HG02884 (cell line): ENCODE results near the gene CRLF2.
"Not testable (repeated sequence)": the region's sequence is repeated elsewhere in the genome, so short reads cannot be mapped to it uniquely, and the experiment has no call there.

ENCODE experiments used
- ATAC-seq: cut with Tn5 transposase; IDR thresholded peaks from one replicate; pipeline ENCODE4 v1.9.1; 2021; ENCODE audit warnings: mild to moderate bottlenecking, moderate library complexity; ENCODE audit not compliant: unreplicated experiment

Gene CRLF2, protein sequence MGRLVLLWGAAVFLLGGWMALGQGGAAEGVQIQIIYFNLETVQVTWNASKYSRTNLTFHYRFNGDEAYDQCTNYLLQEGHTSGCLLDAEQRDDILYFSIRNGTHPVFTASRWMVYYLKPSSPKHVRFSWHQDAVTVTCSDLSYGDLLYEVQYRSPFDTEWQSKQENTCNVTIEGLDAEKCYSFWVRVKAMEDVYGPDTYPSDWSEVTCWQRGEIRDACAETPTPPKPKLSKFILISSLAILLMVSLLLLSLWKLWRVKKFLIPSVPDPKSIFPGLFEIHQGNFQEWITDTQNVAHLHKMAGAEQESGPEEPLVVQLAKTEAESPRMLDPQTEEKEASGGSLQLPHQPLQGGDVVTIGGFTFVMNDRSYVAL

DNA sequence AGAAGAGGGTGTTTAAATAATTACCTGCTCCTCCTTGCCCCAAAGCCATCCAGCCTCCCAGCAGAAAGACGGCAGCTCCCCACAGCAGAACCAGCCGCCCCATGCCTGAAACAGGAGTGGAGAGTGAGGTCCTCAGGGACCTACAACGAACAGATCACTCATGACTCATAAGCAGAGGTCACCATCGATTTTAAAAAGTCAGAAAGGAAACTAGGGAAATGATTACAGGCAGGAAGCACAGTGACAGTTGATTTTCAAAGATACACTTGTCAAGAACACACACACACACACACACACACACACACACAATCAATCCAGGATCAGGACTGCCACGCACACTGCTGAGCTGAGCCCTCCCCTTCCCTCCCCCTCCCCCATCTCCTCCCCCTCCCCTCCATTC, at the start of gene CRLF2:
TSS of gene CRLF2 (minus strand) at position 118 of the 400 bp plus-strand sequence. CDS start at position 103, 15 bp downstream.
- peak; percentile 66 for ATAC-seq

DNA sequence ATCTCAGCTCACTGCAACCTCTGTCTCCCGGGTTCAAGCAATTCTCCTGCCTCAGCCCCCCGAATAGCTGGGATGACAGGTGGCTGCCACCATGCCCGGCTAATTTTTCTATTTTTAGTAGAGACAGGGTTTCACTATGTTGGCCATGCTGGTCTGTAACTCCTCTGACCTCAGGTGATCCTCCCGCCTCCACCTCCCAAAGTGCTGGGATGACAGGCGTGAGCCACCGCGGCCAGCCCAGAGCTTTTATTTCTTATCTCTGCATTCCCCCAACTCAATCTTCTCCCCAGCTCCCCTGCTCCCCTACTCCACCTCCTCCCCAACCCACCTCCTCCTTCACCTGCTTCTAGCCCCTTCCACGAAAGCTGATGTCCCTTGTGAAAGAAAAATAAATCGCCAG, 49.3 kb upstream of the CRLF2 start:
- not testable (repeated sequence) for ATAC-seq

DNA sequence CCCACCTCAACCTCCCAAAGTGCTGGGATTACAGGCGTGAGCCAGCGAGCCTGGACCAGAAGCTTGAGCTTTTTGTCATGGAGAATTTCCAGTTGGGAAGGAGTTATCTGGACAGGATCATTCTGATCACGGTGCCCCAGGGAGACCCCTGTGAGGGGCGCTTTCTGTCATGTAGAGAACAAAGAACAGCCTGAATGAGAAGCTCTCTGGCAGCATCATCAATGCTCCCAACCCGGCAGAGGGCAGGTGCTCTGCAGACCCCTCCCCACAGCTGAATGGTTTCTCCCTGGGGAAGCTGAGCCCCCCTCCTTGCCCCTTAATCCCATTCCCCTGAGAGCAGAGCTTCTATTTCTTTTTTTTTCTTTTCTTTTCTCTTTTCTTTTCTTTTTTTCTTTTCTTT, 48.8 kb upstream of the CRLF2 start:
- ATAC-seq = no peak

DNA sequence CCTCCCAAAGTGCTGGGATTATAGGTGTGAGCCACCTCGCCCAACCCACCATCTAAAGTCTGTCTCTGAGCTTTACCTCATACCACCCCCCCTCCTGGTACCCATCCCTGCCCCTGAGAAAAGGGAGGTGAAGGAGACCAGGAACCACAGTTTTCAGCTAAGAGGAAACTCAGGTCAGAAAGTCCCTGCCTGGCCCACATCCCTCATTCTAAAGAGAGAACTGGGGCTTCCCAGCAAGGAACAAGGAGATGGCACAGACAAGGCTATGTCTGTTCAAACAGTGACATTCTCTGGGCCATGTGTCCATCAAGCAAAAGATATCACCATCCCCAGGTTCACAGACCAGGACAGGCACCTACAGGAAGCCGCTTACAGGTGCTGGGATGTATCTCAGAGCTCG, 40.4 kb upstream of the CRLF2 start:
- ATAC-seq = no peak

DNA sequence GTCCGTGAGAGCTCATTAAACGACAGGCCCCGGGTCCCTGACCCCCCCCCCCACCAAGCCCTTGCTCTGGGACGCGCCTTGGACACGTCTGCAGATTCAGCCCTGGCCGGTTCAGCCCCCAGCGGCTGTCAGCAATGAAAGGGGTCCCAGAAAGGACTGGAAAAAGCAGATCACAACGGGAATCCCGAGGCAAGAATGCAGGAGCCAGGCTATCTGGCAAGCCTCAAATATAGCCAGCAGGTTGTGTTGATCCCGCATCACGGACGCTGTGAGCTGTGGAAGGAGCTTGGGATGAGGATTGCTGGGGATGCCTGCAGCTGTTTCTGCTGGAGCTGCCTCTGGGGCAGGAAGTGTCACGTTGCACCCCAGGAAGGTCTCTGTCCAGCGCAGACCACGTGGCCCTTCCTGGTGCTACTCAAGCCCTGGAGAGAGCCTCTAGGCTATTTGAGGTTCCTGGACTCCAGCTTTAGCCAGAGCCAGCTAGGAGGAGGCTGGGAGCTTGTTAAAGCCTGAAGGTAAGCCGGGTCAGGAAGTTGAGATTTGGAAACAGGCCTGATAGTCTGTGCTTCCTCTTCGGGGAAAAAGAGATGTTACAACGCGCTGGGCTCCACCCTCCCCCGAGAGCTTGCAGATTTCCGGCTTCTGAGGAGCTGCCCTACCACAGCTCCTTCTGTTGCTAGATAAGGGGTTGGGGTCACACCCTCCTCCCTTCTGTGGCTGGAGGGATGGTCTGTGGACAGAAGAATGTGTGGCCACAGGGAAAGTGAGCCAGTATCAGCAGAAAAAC, 36.8 kb upstream of the CRLF2 start:
- ATAC-seq = peak; percentile 43

DNA sequence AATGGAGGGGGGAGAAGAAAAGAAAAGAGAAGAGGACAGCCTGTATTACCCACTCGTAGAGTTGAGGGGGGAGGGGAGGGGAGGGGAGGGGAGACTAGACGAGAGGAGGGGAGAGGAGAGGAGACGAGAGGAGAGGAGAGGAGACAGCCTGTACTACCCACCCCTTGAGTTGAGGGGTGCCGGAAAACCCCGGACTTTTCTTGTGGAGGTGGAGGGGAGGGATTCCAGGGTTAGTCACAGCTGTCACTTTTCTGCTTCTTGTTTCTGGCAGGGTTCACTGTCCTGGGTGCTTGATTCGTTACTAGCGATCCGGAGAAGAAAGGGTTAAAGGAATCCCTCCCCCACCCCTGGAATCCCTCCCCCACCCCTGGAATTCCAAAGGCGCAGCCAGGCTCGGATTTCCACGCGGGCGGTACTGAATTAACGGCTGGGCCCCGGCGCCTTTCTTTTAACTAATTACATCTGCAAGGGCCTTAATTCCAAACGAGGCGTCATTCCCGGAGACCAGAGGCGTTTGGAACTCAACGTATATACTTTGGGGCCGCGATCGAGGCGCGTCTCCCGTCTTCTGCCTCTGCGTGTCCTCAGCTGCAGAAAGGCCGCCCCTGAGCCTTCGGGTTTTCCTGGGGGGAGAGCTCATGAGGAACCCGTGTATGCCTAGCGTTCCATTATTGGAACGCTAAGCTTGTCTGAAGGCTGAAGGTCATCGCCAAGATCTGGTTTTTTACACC, 36.0 kb upstream of the CRLF2 start:
- no peak for ATAC-seq

DNA sequence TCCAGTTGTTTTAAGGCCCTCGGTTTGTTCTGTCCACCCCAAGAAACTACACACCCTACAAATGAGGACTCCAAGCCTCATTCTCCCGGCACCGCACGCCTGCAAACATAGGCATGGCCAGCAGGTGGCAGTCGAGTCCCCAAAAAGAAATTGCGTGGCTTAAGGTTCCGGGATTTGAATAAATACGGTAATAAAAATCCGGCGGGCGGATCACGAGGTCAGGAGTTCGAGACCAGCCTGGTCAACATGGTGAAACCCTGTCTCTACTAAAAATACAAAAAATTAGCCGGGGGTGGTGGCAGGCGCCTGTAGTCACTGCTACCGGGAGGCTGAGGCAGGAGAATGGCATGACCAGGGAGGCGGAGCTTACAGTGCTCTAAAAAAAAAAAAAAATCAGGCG, 34.4 kb upstream of the CRLF2 start:
- ATAC-seq = peak; percentile 45

DNA sequence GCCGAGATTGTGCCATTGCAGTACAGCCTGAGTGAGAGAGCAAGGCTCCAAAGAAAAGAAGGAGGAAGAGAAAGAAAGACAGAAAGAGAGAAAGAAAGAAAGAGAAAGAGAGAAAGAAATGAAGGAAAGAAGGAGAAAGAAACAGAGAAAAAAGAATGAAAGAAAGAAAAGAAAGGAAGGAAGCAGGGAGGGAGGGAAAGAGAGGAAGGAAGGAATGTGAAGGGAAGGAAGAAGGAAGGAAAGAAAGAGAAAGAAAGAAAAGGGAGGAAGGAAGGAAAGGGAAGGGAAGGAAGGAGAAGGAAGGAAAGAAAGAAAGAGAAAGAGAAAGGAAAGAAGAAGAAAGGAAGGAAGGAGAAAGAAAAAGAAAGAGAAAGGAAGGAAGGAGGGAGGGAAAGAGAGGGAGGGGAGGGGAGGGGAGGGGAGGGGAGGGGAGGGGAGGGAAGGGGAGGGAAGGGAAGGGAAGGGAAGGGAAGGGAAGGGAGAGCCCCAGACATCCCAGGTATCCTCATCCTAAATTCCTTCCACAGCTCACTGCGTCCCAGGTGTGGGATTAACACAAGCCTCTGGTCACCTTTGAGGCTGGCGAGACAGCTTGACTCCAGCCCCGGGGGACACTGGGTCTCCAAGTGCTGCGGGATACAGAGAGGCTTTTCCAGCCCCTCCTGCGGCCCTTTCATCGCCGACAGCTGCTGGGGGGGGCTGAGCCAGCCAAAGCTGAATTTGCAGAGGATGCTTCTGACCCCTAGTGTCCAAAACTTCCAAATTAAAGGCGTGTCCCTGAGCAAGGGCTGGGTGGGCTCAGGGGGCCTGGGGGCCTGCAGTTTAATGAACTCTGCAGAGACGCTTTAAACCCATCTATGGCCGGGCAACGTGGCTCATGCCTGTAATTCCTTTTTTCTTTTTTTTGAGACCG, 32.0 kb upstream of the CRLF2 start:
- no peak for ATAC-seq

DNA sequence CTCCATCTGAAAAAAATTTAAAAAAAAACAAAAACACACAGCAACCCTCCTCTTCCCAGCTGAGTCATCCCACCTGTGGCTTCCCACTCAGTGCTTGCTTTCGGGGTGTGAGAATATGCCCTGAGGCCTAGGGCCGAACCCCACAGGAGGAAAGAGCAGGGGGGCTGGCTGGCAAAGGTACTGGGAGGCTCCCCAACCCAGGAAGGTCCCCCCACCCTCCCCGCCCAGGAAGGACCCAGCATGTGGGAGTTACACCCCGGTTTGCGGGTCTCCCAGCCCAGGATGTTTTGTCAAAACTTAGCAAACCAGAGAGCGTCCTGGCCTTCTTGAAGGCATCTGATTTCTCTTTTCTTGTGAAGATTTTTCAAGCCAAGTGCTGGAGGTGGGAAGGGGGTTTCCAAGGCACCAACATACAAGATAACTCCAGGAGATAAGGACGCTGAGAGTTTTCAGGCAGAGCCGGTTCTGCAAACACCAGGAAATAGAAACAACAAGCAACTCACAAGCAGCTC, 30.5 kb upstream of the CRLF2 start:
- ATAC-seq = no peak

DNA sequence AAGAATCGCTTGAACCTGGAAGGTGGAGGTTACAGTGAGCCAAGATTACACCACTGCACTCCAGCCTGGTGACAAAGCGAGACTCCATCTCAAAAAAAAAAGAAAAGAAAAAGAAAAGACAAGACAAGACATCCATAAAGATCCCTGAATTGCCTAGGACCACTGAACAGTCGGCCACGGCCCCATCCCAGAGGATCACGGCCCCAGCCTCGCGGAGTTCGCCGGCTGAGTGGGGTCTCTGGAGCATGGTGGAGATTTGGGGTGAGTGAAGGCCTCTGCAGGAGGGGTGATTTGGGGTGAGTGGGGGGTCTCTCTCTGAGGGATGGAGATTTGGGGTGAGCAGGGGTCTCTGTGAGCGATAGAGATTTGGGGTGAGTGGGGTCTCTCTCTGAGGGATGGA, 28.1 kb upstream of the CRLF2 start:
- not testable (repeated sequence) for ATAC-seq

DNA sequence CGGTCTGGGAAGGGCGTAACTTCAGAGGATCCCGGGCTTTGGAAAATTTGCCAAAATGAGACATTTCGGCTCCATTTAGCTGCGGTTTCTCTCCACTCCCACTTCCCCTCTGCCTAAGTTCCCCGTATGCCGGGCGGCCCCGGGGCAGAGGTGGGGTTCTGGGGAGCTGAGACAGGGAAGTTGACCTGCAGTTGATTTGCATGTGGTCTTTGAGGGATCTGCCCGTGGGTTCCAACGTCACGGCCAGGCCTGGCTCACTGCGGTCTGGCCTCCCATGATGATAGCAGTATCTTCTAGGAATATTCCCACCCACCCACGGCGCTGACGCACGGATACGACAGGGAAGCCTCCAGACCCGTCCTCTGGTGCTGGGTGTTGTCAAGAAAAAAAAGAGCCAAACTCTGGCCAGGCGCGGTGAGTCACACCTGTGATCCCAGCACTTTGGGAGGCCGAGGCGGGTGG, 27.3 kb upstream of the CRLF2 start:
- peak; percentile 60 for ATAC-seq

DNA sequence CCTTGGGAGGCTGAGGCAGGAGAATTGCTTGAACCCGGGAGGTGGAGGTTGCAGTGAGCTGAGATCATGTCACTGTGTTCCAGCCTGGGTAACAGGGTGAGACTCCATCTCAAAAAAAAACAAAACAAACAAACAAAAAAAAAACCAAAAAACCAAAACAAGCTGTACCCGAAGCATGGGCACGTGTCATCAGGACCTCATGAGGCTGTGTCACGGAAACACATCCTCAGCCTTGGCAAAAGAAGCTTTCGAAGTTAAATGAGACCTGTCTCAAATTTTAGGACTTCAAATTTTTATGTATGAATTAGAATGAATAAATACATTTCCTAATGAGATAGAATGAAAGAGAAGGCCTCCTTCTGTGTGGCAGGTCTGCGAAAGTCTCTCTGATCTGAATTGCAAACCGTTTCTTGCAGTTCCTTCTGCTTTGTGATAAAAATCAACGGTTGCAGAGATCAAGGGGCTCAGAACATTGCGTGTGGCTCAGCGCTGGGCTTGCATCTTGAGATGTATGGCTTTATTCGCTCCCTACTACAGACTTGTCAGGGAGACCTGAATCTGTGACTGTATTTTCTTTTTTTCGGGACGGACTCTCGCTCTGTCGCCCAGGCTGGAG, 19.5 kb upstream of the CRLF2 start:
- no peak for ATAC-seq

DNA sequence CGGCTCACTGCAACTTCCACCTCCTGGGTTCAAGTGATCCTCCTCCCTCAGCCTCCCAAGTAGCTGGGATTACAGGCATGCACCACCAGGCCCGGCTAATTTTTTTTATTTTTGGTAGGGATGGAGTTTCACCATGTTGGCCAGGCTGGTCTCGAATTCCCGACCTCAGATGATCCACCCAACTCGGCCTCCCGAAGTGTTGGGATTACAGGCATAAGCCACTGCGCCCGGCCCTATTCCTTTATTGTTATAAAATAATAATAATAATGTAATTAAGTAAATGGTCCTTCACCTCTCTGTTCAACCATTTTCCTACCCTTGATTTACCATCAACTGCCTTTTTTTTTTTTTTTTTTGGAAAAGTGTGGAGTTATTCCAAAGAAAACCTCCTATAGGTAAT, 15.7 kb upstream of the CRLF2 start:
- ATAC-seq = not testable (repeated sequence)

DNA sequence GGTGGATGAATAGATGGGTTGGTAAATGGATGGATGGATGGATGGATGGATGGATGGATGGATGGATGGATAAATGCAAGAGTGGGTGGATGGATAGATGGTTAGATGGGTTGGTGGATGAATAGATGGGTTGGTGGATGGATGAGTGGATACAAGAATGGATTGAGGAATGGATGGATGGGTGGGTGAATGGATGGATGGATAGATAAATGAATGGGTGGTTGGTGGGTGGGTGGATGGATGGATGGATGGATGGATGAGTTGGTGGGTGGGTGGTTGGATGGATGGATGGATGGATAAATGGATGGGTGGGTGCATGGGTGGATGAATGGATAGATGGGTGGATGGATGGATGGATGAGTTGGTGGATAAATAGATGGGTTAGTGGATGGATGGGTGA, 13.8 kb upstream of the CRLF2 start:
- ATAC-seq = no peak

DNA sequence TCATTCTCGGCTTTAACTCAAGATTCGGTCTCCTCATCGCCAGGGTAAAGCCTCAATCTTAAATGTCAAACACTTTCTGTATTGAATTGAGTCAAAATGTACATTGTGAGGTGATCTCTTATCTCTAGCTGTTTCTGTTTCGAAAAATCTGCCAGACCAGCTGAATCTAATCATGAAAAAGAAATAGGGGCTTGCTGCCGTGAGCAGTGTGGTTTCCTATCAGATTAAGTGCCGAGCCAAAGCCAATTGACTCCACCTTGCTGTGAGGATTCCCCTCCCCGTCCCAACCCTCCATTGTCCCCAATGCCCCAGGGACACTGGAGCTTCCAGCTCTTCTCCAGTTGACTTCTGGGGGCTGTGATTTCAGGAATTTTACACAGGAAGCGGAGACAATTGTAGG, 12.5 kb upstream of the CRLF2 start:
- ATAC-seq = no peak

DNA sequence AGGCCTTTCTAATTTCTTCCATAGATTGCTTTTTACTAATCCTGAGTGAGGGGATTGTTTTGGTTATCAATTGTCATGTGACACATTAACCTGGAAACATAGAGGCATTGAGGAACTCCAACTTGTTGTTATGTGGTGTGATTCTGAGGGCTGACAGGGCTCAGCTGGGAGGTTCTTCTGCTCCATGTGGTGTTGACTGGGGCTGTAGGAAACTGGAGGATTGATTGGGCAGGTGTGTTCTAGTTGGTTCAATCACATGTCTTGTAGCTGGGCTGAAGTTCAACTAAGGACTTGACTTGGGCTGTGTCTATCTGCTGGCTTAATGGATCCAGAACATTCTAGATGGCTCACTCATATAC, 10.8 kb upstream of the CRLF2 start:
- ATAC-seq = no peak

DNA sequence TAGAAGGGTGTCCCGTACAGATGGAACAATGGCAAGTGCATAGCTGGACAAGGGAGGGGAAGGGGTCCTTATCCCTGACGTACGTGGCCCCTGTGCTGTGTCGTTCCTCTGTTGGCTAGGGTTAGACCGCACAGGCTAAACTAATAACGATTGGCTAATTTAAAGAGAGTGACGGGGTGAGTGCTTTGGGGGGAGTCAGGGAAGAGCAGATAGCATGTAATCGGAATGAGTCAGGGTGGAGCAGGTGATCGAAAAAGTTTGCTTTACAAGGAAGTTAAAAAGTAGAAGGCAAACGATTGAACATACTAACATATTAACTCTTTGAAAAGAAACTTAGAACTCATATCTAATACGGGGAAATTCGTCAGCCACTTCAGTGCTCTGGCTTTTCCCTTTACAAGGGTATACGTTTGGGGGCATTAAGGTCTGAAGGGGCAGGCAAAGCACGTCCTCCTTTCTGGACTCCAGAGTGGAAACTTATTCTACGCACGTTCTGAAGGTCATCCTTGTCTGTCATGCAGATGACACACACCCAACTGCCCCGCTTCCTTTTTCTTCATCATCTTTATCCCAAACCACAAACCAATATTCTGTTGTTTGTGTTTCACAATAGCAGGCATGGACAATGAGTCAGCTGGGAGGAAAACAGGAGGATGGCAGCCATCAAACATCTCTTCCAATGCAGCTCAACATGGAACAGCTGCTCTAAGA, 10.2 kb upstream of the CRLF2 start:
- ATAC-seq = no peak

DNA sequence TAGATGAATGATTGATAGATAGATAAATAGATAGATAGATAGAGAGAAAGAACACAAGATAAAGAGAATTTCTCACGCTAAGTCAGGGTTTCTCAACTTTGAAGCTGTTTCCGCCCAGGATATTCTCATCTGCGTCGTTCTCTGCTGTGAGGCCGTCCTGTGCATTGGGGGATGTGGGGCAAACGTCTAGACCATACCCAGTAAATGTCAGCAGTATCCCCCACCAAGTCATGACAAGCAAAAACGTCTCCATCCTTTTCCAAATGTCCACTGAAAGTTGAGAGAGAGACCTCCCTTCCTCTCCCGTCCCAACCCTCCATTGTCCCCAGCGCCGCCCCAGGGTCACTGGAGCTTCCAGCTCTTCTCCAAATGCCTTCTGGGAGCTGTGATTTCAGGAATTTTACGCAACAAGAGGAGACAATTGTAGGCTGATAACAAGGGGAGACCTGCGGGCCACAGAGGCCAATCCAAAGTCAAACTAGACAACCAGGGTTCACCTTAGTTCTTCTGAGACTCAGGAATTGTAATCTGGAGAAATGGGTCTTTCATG, 8.9 kb upstream of the CRLF2 start:
- no peak for ATAC-seq

DNA sequence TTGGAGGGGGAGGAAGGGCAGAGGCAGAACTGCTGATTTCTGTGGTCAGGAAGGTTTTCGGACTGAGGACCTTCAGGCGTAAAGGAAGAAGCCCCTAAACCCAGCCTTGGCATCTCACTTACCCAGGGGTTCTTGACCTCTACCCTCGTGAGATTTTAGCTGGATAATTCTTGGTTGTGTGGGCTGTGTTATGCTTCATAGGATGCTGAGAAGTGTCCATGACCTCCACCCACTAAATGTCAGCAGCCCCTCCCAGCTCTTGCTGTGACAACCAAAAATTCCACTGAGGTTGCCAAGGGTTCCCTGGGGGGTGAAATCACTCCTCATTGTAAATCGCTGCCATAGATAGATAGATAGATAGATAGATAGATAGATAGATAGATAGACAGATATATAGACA, 5.8 kb upstream of the CRLF2 start:
- no peak for ATAC-seq
